Dendritic cell treated with granulocyte-macrophage colony-stimulating factor and Interleukin-4, amounts not matched to agents 40 ng/mL and 50 ng/mL, for 4 days (primary cell): ENCODE measurements around the gene PKP2.
"Not testable (repeated sequence)": the region's sequence is repeated elsewhere in the genome, so short reads cannot be mapped to it uniquely, and the experiment has no call there.

Experiments
- H3K27ac Mint-ChIP-seq: one replicate; pipeline ENCODE4 v1.8.0; 2022; ENCODE audit warnings: mild to moderate bottlenecking, mixed read lengths
- H3K27me3 Mint-ChIP-seq: one replicate; pipeline ENCODE4 v1.8.0; 2022; ENCODE audit warnings: mild to moderate bottlenecking, mixed read lengths
- H3K36me3 Mint-ChIP-seq: one replicate; pipeline ENCODE4 v1.8.0; 2022; ENCODE audit warnings: low read depth, mixed read lengths
- H3K4me1 Mint-ChIP-seq: one replicate; pipeline ENCODE4 v1.8.0; 2022; ENCODE audit warnings: low read depth, mixed read lengths
- H3K4me3 Mint-ChIP-seq: one replicate; pipeline ENCODE4 v1.8.0; 2022; ENCODE audit warnings: mild to moderate bottlenecking, moderate library complexity, mixed read lengths
- H3K9me3 Mint-ChIP-seq: one replicate; pipeline ENCODE4 v1.8.0; 2022; ENCODE audit warnings: mixed read lengths
- intact Hi-C: fragments of 100-400 bp; cut with micrococcal nuclease; formaldehyde crosslinking; loops from one replicate; pipeline ENCODE4 v1.15.0; 2022

The PKP2 gene

DNA sequence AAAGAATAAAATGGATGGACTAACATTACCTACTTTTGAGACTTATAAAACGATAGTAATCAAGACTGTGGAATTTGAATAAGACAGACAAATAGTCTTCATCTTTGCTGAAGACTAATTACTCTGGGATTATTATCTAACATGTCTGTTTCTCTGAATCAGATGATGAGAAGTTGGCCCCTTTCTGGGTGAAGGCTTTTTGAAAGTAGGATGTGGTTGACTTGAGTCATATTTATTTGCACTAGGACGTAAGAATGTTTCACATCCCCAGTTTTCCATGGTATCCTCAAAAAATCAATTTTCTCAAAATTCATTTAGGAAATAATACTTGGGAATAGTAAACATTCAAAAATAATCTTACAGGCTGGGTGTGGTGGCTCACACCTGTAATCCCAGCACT, 31.8 kb downstream of the PKP2 start:
- intact Hi-C loops: no loop called here
- Mint-ChIP-seq H3K4me1 (no peaks in the 10 kb centered on the region), H3K9me3 (no peaks in the 10 kb centered on the region), H3K36me3 (no peaks in the 10 kb centered on the region), H3K27me3 (no peaks in the 10 kb centered on the region), H3K4me3 (no peak overlapping the region), H3K27ac (no peak overlapping the region)

- Mint-ChIP-seq H3K36me3 (no peaks in the 10 kb centered on the region), H3K27ac (no peak overlapping the region), H3K9me3 (no peaks in the 10 kb centered on the region)
Measured at GRCh38 chr12:32863128-32863527, 33.4 kb downstream of the PKP2 start.

GRCh38 chr12:32861658-32862057, 34.9 kb downstream of the PKP2 start:
- H3K36me3 Mint-ChIP-seq, H3K4me1 Mint-ChIP-seq, intact Hi-C loops, H3K27ac Mint-ChIP-seq, H3K4me3 Mint-ChIP-seq, H3K9me3 Mint-ChIP-seq, H3K27me3 Mint-ChIP-seq: not testable (repeated sequence)

More at GRCh38 chr12:32863128-32863527, 33.4 kb downstream of the PKP2 start:
- Mint-ChIP-seq H3K4me1 (no peaks in the 10 kb centered on the region), H3K4me3 (no peak overlapping the region), H3K27me3 (no peaks in the 10 kb centered on the region)
- intact Hi-C loops: no loop called here

- H3K36me3 Mint-ChIP-seq: no peaks in the 10 kb centered on the region
- no peak overlapping the region for H3K27ac Mint-ChIP-seq
- no peaks in the 10 kb centered on the region for H3K27me3 Mint-ChIP-seq
- H3K9me3 Mint-ChIP-seq: no peaks in the 10 kb centered on the region
- intact Hi-C loops: no loop called here
- H3K4me1 Mint-ChIP-seq: no peaks in the 10 kb centered on the region
- H3K4me3 Mint-ChIP-seq: no peak overlapping the region
Measured at GRCh38 chr12:32860192-32860591, 36.4 kb downstream of the PKP2 start.

- Mint-ChIP-seq H3K9me3 (no peaks in the 10 kb centered on the region), H3K36me3 (no peaks in the 10 kb centered on the region), H3K4me1 (no peaks in the 10 kb centered on the region), H3K27me3 (no peaks in the 10 kb centered on the region), H3K27ac (no peak overlapping the region), H3K4me3 (no peak overlapping the region)
- intact Hi-C loops: no loop called here
Measured at GRCh38 chr12:32859389-32859788, 37.2 kb downstream of the PKP2 start.

- no peak overlapping the region for H3K4me3 Mint-ChIP-seq
- no peak overlapping the region for H3K27ac Mint-ChIP-seq
- intact Hi-C loops: no loop called here
- no peaks in the 10 kb centered on the region for H3K4me1 Mint-ChIP-seq
- H3K36me3 Mint-ChIP-seq: no peaks in the 10 kb centered on the region
- H3K27me3 Mint-ChIP-seq: no peaks in the 10 kb centered on the region
- no peaks in the 10 kb centered on the region for H3K9me3 Mint-ChIP-seq
Measured at GRCh38 chr12:32854716-32855115, 41.9 kb downstream of the PKP2 start.

GRCh38 chr12:32854097-32854496, 42.5 kb downstream of the PKP2 start:
- no peaks in the 10 kb centered on the region for H3K27me3 Mint-ChIP-seq
- no peaks in the 10 kb centered on the region for H3K9me3 Mint-ChIP-seq
- H3K27ac Mint-ChIP-seq: no peak overlapping the region
- no peaks in the 10 kb centered on the region for H3K4me1 Mint-ChIP-seq
- no peak overlapping the region for H3K4me3 Mint-ChIP-seq
- intact Hi-C loops: no loop called here
- no peaks in the 10 kb centered on the region for H3K36me3 Mint-ChIP-seq

DNA sequence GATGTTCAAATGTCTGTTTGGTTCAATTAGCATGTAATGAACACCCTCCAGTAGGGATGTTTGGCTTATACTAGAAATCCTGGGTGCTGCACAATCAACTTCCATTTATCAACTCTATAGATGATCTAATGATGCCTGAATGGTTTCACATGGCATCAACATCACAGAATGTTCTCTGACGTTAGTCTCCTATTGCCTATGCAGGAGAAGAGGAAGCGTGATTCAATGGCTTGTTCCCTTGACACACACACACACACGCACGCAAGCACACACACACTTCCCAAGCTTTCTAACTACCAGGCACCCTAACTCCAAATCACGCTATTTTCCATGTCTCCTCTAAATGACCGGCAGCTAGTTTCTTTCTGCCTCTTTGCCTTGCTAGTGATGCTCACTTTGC, 49.3 kb downstream of the PKP2 start:
- Mint-ChIP-seq H3K9me3 (no peaks in the 10 kb centered on the region), H3K4me3 (no peak overlapping the region), H3K36me3 (no peaks in the 10 kb centered on the region), H3K4me1 (peaks cover 6% of the 10 kb centered on the region), H3K27ac (no peak overlapping the region), H3K27me3 (no peaks in the 10 kb centered on the region)
- intact Hi-C loops: no loop called here

GRCh38 chr12:32846053-32846452, 50.5 kb downstream of the PKP2 start:
- Mint-ChIP-seq H3K9me3 (no peaks in the 10 kb centered on the region), H3K27ac (no peak overlapping the region), H3K4me3 (no peak overlapping the region), H3K36me3 (no peaks in the 10 kb centered on the region), H3K27me3 (no peaks in the 10 kb centered on the region), H3K4me1 (peaks cover 6% of the 10 kb centered on the region)
- intact Hi-C loops: no loop called here

DNA sequence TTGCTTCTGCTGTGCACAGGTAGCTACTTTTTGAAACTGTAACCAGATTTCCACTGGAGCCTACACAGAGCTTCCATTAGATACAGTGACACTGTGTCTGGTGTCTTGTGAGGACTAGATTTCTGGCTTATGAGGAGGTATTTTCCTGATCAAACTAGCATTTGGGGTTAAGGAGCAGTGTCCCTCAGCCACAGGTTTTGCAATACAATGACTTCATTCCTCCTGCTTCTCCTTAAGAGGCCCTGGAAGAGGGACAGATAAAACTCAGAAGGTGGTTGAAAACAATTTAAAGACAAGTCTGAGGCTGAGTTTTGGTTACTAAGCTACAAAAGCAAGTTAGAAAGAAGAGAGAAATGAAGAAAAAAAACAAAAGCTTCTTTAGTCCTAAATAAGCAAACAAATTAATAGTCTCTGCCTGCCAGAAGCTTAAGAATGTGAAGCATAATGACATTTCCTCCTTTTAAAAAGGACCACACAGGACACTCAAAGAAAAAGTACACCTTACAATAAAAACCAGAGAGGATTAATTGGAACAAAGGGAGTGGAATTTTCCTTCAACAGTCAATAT, 53.0 kb downstream of the PKP2 start:
- intact Hi-C loops: no loop called here
- no peaks in the 10 kb centered on the region for H3K27me3 Mint-ChIP-seq
- H3K27ac Mint-ChIP-seq: no peak overlapping the region
- no peaks in the 10 kb centered on the region for H3K36me3 Mint-ChIP-seq
- peaks cover 6% of the 10 kb centered on the region for H3K4me1 Mint-ChIP-seq
- no peak overlapping the region for H3K4me3 Mint-ChIP-seq
- no peaks in the 10 kb centered on the region for H3K9me3 Mint-ChIP-seq

- peaks cover 6% of the 10 kb centered on the region for H3K4me1 Mint-ChIP-seq
- no peaks in the 10 kb centered on the region for H3K27me3 Mint-ChIP-seq
- no peak overlapping the region for H3K27ac Mint-ChIP-seq
- no peaks in the 10 kb centered on the region for H3K9me3 Mint-ChIP-seq
- intact Hi-C loops: no loop called here
- H3K4me3 Mint-ChIP-seq: no peak overlapping the region
- no peaks in the 10 kb centered on the region for H3K36me3 Mint-ChIP-seq
Measured at GRCh38 chr12:32841061-32841460, 55.5 kb downstream of the PKP2 start.

DNA sequence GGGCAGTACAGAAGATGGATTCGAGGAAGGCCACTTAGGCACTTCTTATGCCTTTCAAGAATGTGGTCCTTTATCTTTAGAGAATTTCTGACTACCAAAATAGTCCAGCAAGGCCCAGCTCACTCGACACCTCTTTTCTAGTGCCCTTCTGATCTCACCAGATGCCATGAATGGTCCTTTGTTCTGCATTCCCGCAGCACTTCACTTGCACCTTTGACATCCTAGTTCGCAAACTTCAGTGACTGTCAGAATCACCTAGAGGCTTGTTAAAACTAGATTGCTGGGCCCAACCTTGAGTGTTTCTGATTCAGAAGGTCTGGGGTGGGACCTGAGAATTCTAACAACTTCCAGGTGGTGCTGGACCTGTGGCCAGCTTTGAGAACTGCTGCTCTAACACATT, 56.7 kb downstream of the PKP2 start:
- Mint-ChIP-seq H3K9me3 (no peaks in the 10 kb centered on the region), H3K36me3 (no peaks in the 10 kb centered on the region), H3K4me3 (no peak overlapping the region), H3K4me1 (peaks cover 6% of the 10 kb centered on the region), H3K27me3 (no peaks in the 10 kb centered on the region), H3K27ac (no peak overlapping the region)
- intact Hi-C loops: no loop called here

DNA sequence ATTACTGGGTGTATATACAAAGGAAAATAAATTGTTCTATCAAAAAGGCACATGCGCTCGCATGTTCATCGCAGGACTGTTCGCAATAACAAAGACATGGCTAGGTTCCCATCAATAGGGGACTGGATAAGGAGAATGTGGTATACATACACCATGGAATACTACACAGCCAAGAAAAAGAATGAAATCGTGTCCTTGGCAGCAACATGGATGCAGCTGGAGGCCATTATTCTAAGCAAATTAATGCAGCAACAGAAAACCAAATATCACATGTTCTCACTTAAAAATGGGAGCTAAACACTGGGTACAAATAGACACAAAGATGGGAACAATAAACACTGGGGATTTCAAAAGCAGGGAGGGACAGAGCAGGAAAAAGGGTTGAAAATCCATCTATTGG, 58.6 kb downstream of the PKP2 start:
- no peaks in the 10 kb centered on the region for H3K9me3 Mint-ChIP-seq

DNA sequence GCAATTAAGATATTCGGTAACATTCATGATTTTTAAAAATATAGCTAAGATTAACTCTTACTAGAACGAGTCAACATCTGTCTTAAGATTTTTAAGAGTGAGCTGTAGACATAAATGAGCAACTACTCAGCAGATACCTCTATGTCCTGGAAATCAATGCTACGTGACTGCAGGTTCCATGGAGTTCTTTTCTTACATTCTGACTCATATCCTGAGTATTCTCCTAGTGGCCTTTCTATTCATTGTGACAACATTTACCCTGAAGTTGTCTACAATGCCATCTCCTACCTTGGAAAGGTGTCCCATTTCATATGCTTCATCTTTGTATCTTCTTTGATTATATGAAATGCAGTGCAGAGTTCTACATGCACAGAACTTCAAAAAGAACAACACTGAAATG, 59.9 kb downstream of the PKP2 start:
- H3K36me3 Mint-ChIP-seq: no peaks in the 10 kb centered on the region
- no peak overlapping the region for H3K4me3 Mint-ChIP-seq
- H3K27me3 Mint-ChIP-seq: no peaks in the 10 kb centered on the region
- H3K9me3 Mint-ChIP-seq: no peaks in the 10 kb centered on the region
- H3K27ac Mint-ChIP-seq: no peak overlapping the region
- no peaks in the 10 kb centered on the region for H3K4me1 Mint-ChIP-seq
- intact Hi-C loops: no loop called here

More for the DNA sequence above, 58.6 kb downstream of the PKP2 start:
- H3K36me3 Mint-ChIP-seq: no peaks in the 10 kb centered on the region
- H3K27me3 Mint-ChIP-seq: no peaks in the 10 kb centered on the region
- H3K4me3 Mint-ChIP-seq: no peak overlapping the region
- intact Hi-C loops: no loop called here
- H3K27ac Mint-ChIP-seq: no peak overlapping the region
- no peaks in the 10 kb centered on the region for H3K4me1 Mint-ChIP-seq

DNA sequence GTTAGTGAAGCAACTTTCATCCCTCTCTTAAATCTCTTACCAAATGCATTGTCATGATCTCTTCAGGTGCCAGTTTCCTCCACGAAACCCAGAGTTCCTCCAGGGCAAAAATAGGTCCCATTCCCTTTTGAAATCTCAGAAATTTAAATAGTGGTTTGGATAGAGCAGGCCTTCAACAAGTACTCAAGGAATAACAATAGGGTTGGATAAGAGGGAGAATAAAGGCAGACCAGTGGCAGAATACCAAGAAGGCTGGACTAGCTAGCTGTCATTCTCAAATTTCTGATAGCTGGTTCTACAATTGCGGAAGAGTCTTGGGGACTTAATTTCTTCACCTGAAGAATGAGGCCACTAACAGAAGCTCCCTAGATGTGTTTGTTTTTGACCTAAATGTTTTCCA, 62.5 kb downstream of the PKP2 start:
- Mint-ChIP-seq H3K9me3 (no peaks in the 10 kb centered on the region), H3K4me3 (no peak overlapping the region), H3K36me3 (no peaks in the 10 kb centered on the region), H3K4me1 (no peaks in the 10 kb centered on the region), H3K27ac (no peak overlapping the region), H3K27me3 (no peaks in the 10 kb centered on the region)
- intact Hi-C loops: no loop called here
